Glutamatergic neuron (in vitro differentiated cells): ENCODE measurements around the gene GIMAP7. TPM values are rescaled to one million over a fixed set of nuclear protein-coding genes. Genes with fewer than 3 reads are reported as not detected.

Source experiments
- DNase-seq: peaks from one replicate; pipeline ENCODE4 v3.0.0; 2022
- H3K27ac Mint-ChIP-seq: one replicate; pipeline ENCODE4 v1.8.0; 2020; ENCODE audit warnings: mild to moderate bottlenecking, mixed read lengths, inconsistent platforms; ENCODE audit not compliant: unreplicated experiment
- H3K27me3 Mint-ChIP-seq: one replicate; pipeline ENCODE4 v1.8.0; 2020; ENCODE audit warnings: mild to moderate bottlenecking, moderate library complexity, mixed read lengths, inconsistent platforms; ENCODE audit not compliant: unreplicated experiment
- H3K36me3 Mint-ChIP-seq: one replicate; pipeline ENCODE4 v1.8.0; 2020; ENCODE audit warnings: mild to moderate bottlenecking, mixed read lengths, inconsistent platforms; ENCODE audit not compliant: unreplicated experiment
- H3K4me1 Mint-ChIP-seq: one replicate; pipeline ENCODE4 v1.8.0; 2020; ENCODE audit warnings: mild to moderate bottlenecking, low read depth, mixed read lengths, inconsistent platforms; ENCODE audit not compliant: unreplicated experiment
- H3K4me3 Mint-ChIP-seq: one replicate; pipeline ENCODE4 v1.8.0; 2020; ENCODE audit warnings: mild to moderate bottlenecking, mixed read lengths, inconsistent platforms; ENCODE audit not compliant: unreplicated experiment
- H3K9me3 Mint-ChIP-seq: one replicate; pipeline ENCODE4 v1.8.0; 2020; ENCODE audit warnings: mild to moderate bottlenecking, moderate library complexity, mixed read lengths, inconsistent platforms; ENCODE audit not compliant: unreplicated experiment
- CTCF ChIP-seq: fragments of 200-600 bp; sonication (generic); IDR thresholded peaks from one replicate; pipeline ENCODE4 v1.5.0; 2021; ENCODE audit not compliant: partially characterized antibody, unreplicated experiment
- long read RNA-seq: library from polyadenylated mRNA; unstranded; transcript quantifications from one replicate; pipeline ENCODE4 v2.0.0, GENCODE V29; 2020; ENCODE audit not compliant: unreplicated experiment
- total RNA-seq: library from RNA; stranded (reverse); fragmentation: NEBNext Ultra II Directional; extraction: Animal tissue kit (Norgen Biotek cat#: 25700); gene quantifications from one replicate; pipeline ENCODE4 v1.2.1, GENCODE V29; 2021; ENCODE audit not compliant: unreplicated experiment

The GIMAP7 gene
- not detected for total RNA-seq
- long read RNA-seq = 0 reads

- Mint-ChIP-seq H3K4me1 (no peaks in the 10 kb centered on the region), H3K36me3 (no peaks in the 10 kb centered on the region), H3K4me3 (no peak within 1 kb of the TSS), H3K9me3 (no peaks in the 10 kb centered on the region), H3K27me3 (no peaks in the 10 kb centered on the region), H3K27ac (no peak within 1 kb of the TSS)
- DNase-seq = no peak
- no peak for TF ChIP-seq CTCF
Measured at GRCh38 chr7:150514748-150515222, at the start of gene GIMAP7. Gene GIMAP7, plus strand, starts transcription at chr7:150514872. Its CDS starts 5,103 bp downstream, at chr7:150519975.

- no peak for TF ChIP-seq CTCF
- no peak overlapping the region for H3K27ac Mint-ChIP-seq
- H3K9me3 Mint-ChIP-seq = peaks cover 3% of the 10 kb centered on the region
- H3K4me3 Mint-ChIP-seq = no peak overlapping the region
- no peak for DNase-seq
- H3K36me3 Mint-ChIP-seq = peaks cover 21% of the 10 kb centered on the region
- H3K4me1 Mint-ChIP-seq = no peaks in the 10 kb centered on the region
- H3K27me3 Mint-ChIP-seq = peaks cover 4% of the 10 kb centered on the region
Measured at GRCh38 chr7:150464962-150465361, 49.7 kb upstream of the GIMAP7 start.

GRCh38 chr7:150465414-150465813 lies 49.3 kb upstream of the GIMAP7 start:
- H3K36me3 Mint-ChIP-seq = peaks cover 21% of the 10 kb centered on the region
- DNase-seq = no peak
- no peak overlapping the region for H3K27ac Mint-ChIP-seq
- H3K27me3 Mint-ChIP-seq = peaks cover 4% of the 10 kb centered on the region
- H3K4me3 Mint-ChIP-seq = no peak overlapping the region
- peaks cover 3% of the 10 kb centered on the region for H3K9me3 Mint-ChIP-seq
- H3K4me1 Mint-ChIP-seq = no peaks in the 10 kb centered on the region
- no peak for TF ChIP-seq CTCF

GRCh38 chr7:150466477-150466876 lies 48.2 kb upstream of the GIMAP7 start:
- H3K27me3 Mint-ChIP-seq = peaks cover 4% of the 10 kb centered on the region
- H3K36me3 Mint-ChIP-seq = peaks cover 16% of the 10 kb centered on the region
- no peak overlapping the region for H3K27ac Mint-ChIP-seq
- H3K4me1 Mint-ChIP-seq = no peaks in the 10 kb centered on the region
- TF ChIP-seq CTCF = no peak
- DNase-seq = no peak
- peaks cover 3% of the 10 kb centered on the region for H3K9me3 Mint-ChIP-seq
- H3K4me3 Mint-ChIP-seq = no peak overlapping the region

- H3K36me3 Mint-ChIP-seq = peaks cover 2% of the 10 kb centered on the region
- no peak overlapping the region for H3K4me3 Mint-ChIP-seq
- H3K4me1 Mint-ChIP-seq = no peaks in the 10 kb centered on the region
- H3K27ac Mint-ChIP-seq = no peak overlapping the region
- TF ChIP-seq CTCF = no peak
- no peaks in the 10 kb centered on the region for H3K9me3 Mint-ChIP-seq
- no peak for DNase-seq
- H3K27me3 Mint-ChIP-seq = peaks cover 1% of the 10 kb centered on the region
Measured at GRCh38 chr7:150468241-150468640, 46.4 kb upstream of the GIMAP7 start.
